ENCODE results near the gene LRRIQ1. TPM values are rescaled to one million over a fixed set of nuclear protein-coding genes. Genes with fewer than 3 reads are reported as not detected.

Gene LRRIQ1
- total RNA-seq, 2 donors from 2014 or later = 0.21 to 0.29 TPM

DNA sequence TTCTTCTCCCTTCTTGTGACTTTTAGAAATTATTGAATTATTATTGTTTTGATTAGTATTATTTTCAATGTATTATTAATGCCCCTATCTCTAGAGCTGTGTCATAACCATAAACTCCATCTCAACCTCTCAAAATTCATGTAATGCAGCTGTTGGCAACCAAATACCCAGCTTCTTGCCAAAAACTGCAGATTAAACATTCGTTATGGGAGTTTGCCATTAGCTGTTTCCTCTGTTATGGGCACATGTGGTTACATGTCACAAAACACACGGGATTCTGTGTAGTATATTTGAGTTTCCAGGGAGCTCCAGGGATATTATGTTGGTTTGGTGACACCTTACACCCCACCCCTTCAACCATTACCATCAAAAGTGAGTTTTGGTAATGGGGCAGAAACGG, 241.0 kb downstream of the LRRIQ1 start:
- no peak for ATAC-seq
- no peak for DNase-seq
- intact Hi-C loops (cut with DNase I) = no loop called here

- no peak for DNase-seq
- ATAC-seq = no peak
- intact Hi-C loops (cut with DNase I) = no loop called here
Observed at GRCh38 chr12:85277900-85278597, 241.9 kb downstream of the LRRIQ1 start.

GRCh38 chr12:85278598-85279448, 242.7 kb downstream of the LRRIQ1 start:
- ATAC-seq = no peak
- no peak for DNase-seq
- intact Hi-C loops (cut with DNase I) = no loop called here

DNA sequence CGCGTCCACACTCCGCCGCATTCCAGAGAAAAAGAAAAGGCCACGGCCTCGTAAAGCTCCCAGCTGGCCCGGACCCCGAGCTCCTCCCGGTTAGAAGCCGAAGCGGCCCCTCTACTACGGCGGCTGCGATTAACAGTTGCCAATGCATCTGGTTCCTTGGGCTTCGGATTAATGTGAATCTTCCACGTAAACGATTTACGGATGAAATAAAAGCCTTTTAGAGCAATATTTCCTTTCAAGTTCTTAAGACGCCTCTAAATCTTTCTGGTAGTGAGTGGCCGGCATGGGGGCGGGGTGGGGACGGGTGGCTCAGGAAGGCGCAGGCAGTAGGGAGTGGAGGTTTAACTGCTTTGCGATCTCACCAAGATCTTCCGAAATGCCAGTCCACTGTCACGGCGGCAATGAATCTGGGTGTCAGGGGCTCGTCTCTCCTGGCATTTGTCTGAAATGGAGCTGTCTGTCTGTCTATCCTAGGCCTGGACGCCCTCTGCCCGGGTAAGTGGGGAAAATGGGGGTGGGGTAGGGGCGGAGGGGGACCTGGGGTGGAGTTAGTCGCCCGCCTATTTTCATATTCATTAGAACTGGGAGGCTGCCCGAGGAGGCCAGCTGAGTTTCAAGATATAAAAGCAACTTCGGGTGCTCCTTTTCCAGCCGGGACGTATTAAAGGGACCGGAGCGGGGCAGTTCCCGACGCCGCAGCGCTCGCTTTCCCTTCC, 243.5 kb downstream of the LRRIQ1 start:
- intact Hi-C loops (cut with DNase I) = no loop called here
- peak in 1 of 2 donors; percentile 56 for ATAC-seq
- peak; percentile 21 for DNase-seq

DNA sequence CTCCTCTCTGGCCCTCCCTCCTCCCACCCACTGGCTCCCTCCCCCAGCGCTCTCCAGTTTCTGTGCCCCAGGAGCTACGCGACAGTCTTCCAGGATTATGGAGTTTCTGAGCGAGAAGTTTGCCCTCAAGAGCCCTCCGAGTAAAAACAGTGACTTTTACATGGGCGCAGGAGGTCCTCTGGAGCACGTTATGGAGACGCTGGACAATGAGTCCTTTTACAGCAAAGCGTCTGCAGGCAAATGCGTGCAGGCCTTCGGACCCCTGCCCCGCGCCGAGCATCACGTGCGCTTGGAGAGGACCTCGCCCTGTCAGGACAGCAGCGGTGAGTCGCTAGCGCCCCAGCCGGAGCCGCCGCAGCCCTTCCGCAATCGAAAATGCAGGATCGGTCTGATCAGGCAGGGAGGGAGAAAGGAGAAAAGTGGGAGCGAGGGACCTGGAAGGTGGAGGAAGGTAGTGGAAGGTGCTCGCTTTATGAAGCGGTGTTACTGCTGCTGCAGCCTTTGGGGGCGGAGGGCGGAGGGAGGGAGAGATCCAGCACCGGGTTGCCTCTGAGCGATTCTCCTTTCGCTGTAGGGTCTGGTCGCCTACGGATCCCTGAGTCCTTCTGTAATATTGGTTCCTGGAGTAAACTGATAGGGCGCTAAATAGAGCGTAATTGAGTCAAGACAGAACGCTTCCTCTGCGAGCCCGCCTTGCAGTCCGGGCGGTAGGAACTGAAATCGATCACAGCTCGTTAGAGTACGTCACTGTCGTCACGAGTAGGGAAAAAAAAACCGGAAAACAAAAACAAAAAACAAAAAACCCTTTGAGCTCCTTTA, 244.2 kb downstream of the LRRIQ1 start, which contains the start of gene ALX1:
TSS of gene ALX1 (plus strand) at position 56 of the 819 bp plus-strand sequence. CDS start at position 98, 42 bp downstream.
- peak; percentile 14 to 71 for ATAC-seq
- peak; percentile 13 for DNase-seq
- intact Hi-C loops (cut with DNase I) = no loop called here

- ATAC-seq (no peak), DNase-seq (no peak)
- intact Hi-C loops (cut with DNase I) = no loop called here
Observed at GRCh38 chr12:85280984-85281630, 245.0 kb downstream of the LRRIQ1 start.

- DNase-seq (no peak), ATAC-seq (no peak)
- intact Hi-C loops (cut with DNase I) = no loop called here
Observed at GRCh38 chr12:85281636-85282312, 245.6 kb downstream of the LRRIQ1 start.

- intact Hi-C loops (cut with DNase I) = no loop called here
- ATAC-seq (no peak), DNase-seq (no peak)
Observed at GRCh38 chr12:85283560-85283959, 247.4 kb downstream of the LRRIQ1 start.

Other genes with a start within 250 kb of the LRRIQ1 start
- under 1 TPM in 1 of 2 donors, not detected in 1; 0.56 TPM for gene SLC6A15, start 123.6 kb upstream of the LRRIQ1 start, total RNA-seq
- gene TSPAN19, start 74 bp upstream of the LRRIQ1 start, total RNA-seq = not detected
- not detected for gene ALX1, start 243.9 kb downstream of the LRRIQ1 start, total RNA-seq